HG03108 (cell line): ENCODE data around the gene CDC5L.
A peak's percentile ranks its signal among the peaks of the same experiment; 100 is the strongest.

Experiments used
- ATAC-seq: cut with Tn5 transposase; IDR thresholded peaks from one replicate; pipeline ENCODE4 v1.9.1; 2021; ENCODE audit warnings: moderate library complexity; ENCODE audit not compliant: unreplicated experiment

CDC5L gene

DNA sequence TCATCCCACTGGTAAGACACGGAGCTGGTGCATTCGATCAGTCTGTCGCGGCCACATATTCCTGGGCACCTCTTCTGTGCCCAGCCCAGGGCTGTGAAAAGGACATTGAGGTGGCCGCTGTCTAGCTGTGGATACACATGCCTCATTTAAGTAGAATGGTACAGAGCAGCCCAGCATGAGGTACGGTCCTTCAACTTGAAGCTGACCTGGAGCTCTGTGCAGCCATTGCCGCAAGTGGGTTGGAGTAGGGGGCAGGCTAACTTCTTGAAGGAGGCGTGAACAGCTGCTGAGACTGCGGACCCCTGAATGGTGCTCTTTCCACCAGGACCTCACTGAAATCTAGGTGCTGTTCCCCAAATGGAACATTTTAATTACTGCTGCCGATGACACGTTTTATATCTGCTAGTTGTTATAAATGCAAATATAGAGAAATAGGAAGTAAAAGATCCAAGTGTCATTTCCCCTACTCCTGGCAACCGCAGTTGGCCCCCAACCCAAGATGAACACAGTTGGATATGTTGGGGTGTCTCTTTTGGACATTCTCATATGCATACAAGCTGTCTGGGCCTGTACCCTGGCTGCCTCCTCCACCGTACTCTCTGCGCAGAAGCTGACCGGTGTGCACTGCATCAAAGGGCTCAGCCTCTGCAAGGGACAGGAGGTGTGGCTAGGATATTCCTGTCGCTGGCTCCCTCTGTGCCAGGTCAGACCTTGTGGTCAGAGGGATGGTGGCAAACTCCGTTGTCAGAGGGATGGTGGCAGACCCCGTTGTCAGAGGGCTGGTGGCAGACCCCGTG, 86.1 kb downstream of the CDC5L start:
- ATAC-seq: no peak

DNA sequence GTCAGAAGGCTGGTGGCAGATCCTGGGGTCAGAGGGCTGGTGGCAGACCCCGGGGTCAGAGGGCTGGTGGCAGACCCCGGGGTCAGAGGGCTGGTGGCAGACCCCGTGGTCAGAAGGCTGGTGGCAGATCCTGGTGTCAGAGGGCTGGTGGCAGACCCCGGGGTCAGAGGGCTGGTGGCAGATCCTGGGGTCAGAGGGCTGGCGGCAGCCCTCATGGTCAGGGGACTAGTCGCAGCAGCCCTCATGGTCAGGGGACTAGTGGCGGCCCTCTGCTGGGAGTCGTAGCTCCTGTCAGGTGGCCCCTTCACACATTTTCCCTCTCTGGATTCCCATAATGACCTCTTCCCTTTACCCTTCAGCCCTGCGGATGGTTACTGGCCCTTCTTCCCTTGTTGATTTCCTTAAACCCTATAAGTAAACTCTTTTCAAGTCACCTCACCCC, 86.7 kb downstream of the CDC5L start:
- ATAC-seq: no peak

DNA sequence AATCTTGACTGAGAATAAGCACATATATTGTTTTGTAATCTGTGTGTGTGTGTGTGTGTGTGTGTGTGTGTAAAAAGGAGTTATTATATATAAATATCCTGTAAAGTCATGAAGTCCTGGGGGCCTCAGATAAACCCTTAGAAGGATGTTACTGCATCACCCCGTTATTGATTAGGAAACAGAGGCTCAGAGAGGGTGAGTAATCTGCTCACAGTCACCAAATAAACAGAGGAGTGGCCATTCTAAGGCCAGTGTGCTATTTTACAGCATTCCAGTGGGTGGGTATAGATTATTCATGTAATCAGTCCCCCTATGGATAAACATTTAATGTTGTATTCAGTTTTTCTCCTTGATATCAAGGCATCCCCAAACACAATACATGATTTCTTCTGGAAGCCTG, 87.1 kb downstream of the CDC5L start:
- no peak for ATAC-seq

DNA sequence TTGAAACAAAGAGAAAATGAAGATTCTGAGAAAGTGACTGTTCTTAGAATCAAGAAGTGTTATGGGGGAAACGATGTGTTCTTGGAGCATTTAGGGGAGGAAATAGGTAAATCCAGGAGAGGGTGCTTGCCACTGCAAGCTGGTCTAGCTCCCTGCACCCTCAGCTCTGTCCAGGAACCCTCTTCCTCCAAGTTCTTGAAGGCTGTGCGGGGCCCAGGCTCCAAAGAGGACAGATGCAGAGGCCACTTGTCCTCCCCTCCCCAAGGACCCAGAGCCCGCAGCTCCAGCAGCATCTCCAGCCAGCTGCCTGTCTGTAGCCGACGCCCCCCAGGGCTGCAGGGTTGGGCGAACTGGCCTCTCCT, 87.9 kb downstream of the CDC5L start:
- no peak for ATAC-seq

DNA sequence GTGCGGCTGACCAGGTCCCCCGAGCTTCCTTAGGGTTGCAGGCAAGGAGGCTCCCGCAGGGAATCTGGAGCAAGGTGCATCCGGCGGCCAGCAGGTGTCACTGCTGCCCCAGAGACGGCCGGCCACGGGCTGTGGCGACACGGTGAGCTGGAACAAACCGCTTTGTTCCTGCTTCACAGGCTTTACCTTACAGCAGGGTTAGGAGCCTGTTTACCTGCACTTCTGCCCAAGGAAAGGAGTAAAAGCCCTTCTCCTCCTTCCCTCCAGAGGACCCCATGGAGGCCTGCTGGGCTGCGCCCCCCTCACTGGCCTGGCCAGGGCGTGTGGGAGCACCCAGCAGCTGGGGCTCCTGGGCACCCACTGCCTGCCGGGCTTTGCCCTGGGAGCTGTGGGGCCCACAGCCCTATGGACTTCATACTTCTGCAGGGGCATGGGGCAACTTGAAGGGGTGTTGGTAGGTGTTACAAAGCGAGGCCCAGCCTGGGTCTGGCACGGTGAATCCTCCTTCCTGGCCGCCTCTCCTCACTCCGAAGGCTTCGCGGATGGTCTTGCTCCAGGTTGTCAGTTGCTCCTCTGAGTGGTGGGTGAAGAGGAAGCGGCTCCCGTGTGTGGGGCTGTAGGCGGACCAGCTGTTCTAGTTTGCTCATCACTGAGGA, 88.4 kb downstream of the CDC5L start:
- ATAC-seq: peak; percentile 73

DNA sequence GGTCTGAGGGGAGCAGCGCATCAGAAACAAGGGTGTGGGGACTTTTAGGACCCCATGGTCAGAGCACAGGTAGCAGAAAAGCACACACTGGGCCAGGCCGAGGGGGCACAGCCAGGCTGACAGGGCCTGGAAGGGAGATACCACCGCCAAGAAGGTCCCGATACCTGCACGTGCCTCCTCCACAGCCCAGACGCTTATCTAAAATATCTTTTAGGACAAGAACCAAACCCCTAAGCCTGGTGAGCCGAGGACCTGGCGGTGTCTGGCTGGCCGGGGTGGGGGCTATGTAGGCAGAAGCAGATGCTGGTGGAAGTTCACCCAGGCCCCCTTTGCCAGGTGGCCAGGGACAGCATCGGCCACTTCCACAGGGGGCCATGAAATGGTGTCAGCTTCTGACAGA, 89.3 kb downstream of the CDC5L start:
- no peak for ATAC-seq

DNA sequence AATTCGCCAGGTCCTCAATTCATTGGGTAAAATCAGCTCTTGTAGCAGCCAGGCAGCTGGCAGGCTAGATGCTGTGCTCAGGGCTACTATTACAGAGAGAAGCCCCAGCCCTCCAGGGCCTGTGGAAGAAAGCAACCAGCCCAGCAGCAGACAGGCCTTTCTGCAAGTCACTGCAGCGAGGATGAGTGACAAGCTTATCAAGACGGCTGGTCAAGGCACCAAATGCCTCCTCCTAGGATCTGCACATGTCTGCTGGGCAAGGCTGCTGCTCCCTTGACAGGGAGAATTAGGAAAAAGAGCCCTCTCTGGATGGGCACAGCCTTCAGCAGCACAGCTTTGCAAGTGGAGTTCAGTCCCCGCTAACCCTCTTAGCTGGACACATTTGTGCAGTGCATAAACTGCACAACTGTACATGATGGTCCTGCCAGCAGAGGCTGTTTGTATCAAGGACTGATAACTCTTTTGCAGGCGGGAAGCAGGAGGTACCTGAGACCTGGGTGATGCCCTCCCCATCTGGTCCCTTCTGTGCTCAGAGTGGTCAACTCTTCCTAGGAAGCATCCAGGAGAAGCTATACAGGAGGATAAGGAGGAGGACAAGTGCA, 89.9 kb downstream of the CDC5L start:
- ATAC-seq: no peak

DNA sequence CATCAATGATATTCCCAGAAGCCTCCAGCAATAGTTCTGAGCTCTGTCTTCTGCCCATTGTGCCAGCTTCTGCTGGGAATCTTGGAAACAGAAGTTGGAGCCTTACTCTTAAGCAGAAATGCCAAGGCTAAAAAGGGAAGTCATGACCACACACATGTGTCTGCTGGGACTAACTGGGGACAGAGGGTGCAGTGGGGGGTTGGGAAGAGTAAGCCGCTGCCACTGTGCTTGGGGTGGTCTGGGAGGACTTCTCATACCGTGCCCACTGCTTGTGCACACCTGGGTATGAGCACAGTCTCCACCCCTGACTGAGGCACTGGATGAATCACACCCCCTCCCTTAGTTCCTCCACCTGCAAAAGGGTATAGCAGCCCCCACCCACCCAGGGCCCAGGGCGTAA, 90.7 kb downstream of the CDC5L start:
- ATAC-seq: no peak

DNA sequence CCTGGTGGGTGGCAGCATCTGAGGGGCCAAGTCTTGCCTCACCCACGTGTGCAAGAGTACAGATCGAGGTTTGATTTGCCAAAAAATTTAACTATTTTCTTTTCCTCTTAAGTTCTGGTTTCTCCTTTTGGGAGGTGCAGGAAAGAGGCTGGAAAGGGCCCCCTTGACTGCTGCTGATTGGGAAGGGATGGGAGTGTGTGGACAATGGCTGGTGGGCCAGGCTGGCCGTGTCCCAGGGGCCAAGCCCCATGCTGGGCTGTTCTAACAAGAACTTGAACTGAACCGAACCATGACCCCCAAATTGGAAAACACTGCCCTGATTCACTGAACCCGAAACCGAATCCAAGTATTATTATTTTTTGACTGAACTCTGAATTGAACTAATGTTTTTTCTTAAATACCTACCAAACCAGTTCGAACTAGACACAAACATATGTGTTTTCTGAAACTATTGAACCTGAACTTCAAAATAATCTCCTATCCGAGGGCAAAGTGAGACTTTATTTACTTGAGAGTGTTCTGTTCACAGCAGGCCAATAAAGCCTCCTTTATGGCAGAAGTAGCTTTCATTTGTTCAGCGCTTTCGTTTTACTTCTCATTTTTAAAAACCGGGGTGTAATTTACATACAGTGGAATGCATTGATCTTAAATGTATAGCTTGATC, 91.2 kb downstream of the CDC5L start:
- no peak for ATAC-seq

DNA sequence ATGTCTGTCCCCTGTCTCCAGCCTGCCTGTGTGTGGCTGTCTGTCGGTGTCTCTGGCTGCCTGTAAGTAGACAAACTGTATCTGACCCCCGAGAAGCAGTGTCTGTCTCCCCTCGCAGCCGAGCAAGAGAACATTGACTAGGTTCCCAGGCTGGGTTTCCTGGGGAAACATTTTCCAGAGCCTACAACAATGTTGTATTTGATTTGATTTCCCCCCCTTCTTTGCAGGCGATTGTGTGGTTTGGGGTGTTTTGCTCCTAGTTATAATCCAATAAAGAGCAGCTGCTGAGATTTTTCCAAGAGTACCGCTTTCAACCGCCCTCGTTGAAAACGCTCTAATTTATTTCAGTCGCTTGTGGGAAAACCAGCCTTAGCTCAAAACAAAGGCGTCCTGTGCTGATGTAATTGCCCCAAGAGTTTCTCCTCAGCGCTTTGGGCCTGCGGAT, 92.6 kb downstream of the CDC5L start:
- ATAC-seq: no peak

DNA sequence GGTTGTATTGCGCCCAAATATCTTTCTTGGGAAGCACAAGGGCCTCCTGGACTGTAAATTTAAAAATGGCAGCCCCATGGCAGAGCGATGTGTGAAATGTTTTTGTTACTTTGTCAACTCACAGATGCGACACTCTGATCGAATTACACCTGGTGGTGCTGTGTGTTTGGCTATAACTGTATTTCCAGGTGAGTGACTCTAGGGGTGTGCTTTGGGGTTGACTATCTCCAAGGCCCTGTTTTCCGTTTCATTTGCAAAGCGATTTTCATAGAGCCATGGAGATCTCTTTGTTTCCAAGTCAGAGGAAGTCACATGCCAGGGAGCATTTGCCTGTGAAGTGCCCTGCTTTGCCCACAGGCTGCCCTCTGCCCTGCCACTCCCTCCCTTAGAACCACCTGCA, 93.5 kb downstream of the CDC5L start:
- ATAC-seq: no peak

DNA sequence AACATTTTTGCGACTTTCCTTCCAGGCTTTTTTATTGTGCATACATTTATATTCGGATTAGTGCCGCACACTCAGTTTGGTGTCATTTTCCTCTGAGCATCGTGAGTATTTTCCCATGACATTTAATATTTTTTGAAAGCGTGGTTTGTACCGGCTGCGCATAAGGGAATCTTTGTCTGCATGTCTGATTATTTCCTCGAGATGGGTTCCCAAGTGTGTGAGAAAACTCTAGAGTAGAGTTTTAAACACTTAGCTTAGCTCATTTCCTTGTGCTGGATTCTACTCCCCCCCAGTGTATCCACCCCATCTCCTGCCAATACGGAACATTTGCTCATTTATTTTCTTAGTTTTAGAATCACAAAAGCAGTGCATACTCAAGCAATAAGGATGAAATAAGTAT, 94.3 kb downstream of the CDC5L start:
- ATAC-seq: no peak

DNA sequence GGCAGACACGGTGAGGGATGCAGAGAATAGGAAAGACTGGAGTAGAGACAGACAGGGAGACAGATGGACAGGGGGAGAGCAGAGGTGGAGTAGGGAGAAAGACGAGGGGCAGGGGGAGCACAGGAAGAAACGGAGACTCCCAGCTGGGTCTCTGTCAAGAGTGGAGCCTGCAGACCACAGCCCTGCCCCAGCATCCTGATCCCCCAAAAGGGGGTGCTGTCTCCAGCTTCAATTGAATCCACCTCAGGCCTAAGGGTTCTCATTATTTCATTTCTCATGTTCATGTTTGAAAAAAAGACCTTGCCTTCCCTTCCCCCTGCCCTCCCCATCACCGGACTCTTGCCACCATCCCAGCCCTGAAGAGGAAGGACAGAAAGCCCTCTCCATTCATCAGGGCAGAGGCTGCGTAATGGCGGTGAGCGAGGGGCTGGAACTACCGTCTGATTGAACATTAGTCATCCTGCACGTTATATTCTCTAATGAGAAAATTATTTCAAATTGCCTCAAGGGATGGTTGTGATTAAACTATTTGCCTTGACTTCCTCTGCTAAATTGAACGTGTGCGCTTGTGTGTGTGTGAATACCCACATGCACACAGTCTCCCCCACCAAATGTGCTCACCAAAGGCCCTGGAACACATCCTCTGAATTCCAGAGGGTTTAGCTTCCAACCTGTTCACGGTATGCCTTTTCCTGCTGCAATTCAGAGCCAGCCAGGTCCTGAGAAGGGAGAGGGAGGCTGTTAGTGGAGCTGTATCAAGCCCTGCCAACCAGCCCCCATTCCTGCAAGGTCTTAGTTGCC, 98.3 kb downstream of the CDC5L start:
- ATAC-seq: no peak

DNA sequence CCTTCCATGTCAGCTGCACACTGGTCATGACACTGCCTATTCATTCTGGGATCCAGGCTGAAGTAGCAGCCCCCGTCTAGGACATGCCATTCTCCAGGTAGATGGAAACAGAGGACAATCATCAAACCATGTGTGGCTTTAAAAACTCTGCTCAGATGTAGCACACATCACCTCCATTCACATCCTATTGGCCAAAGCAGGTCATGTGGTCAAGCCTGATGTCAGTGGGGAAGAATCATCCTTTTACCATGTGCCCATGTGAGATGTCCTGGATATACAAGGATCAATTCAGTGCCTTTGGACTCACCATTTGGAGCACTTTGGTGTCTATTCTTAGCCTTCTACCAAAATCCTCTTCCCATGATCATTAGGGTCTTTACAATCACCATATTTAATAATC, 99.5 kb downstream of the CDC5L start:
- ATAC-seq: no peak

DNA sequence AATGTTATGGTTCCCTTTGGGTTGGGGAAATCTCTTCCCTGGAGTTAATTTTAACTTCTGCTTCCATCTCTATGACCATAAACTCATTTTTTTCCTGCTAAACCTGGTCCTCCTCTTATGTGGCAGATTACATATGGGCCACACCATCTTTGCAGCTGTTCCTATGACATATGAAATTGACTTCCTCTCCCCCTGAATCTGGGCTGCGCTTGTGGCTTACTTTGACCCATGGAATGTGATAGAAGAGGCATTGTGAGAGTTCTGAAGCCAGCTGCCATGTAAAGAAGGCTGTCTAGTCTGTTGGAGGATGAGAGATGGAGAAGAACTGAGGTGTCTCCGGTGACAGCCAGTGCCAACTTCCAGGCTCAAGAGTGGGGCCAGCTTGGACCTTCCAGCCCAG, 100.1 kb downstream of the CDC5L start:
- no peak for ATAC-seq

DNA sequence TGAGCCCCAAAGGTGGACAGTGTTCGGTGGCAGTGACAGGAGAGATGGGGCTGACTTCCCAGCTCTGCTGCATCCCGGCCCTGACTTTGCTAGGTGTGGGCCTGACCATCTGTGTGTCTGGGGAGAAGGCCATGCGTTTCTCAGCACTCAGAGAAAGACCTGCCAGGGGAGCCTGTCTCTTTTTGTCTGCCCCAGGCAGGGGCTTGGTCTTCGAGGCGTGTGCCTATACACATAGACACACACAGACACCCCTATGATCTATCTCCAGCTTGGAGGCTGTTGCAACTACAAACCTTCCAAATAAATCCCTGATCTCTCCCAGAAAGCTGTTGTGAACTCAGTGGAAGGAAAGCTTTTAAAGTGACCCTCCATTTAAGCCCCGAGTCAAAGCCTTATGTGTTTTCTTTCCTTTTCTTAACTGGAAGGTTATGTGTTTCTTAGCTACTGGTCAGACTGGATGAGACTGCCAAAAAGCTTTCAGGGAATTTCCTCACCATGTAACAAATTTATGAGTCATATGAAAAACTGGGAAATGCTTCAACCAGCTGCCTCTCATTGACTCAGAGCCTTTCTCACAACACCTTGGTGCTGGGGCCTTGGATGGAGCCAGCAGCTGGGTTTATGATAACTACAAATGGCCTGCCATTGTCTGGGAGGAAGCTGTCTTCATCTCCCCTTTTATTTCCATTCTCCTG, 102.6 kb downstream of the CDC5L start:
- ATAC-seq: no peak

DNA sequence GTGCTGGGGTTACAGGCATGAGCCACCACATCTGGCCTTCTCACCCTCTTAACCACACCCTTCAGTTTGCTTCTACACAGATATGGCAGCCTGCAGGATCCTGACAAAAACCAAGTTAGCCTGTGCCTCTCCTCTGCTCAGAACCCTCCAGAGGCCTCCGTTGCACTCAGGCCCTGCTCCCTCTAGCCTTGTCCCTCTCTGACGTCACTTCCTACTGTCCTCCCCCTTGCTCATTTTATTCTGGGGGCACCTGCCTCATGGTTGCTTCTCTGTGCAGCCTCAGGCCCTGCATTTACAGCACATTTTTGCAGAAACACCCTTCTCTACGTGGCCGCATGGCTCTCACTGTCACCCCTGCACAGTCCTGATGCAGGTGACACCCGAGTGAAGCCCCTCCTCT, 105.6 kb downstream of the CDC5L start:
- ATAC-seq: no peak

DNA sequence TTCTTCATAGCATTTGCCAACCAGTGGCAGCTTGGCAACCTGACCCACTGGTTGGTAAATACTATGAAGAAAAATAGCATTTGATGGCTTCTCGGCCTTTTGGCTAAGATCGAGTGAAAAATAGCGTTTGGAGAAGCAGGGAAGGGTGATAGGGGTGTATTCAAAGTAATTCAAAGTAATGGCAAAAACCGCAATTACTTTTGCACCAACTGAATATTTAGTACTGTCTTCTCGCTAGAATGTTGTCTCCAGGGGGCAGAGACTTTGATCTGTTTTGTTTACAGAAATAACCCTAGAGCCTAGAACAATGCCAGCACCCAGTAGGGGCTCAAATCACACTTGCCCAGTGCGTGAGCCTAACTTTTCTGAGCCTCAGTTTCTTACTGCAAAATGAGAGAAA, 106.1 kb downstream of the CDC5L start:
- ATAC-seq: no peak

DNA sequence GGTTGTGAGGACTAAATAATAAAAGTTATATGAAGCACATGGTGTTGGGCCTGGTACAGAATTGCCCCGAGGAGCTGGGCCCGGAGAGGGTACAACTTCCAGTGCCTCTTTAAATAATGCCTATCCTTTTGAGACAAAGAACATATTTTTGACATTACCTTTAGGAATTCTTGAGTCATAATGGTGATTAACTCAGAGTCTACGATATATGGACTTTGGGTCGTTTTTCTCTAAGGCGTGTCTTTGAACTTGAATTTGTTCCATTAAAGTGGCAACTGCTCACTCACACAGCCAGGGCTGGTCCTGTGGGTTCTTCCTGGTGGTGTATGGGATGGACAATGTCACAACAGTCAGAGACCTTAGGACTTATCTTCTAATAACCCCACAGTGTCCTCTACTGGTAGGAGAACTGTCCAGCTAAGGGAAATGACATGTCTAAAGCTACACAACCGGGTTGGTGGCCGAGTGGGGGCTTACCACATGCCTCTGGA, 106.5 kb downstream of the CDC5L start:
- ATAC-seq: no peak
